GM18520 (cell line): ENCODE measurements around the gene KBTBD4.

Experiments used
- ATAC-seq: cut with Tn5 transposase; IDR thresholded peaks from one replicate; pipeline ENCODE4 v1.9.1; 2021; ENCODE audit not compliant: unreplicated experiment

Gene KBTBD4

GRCh38 chr11:47578524-47579494 is at the start of gene KBTBD4, which contains the start of gene NDUFS3:
TSS of gene KBTBD4 (minus strand) at chr11:47578970. CDS start at chr11:47578951, 19 bp downstream.
TSS of gene NDUFS3 (plus strand) at chr11:47579074. CDS start at chr11:47579092, 18 bp downstream.
- ATAC-seq: peak; percentile 93

- no peak for ATAC-seq
These were observed 49.3 kb upstream of the KBTBD4 start for GRCh38 chr11:47628026-47628425.

- no peak for ATAC-seq
These were observed 47.5 kb upstream of the KBTBD4 start for GRCh38 chr11:47626234-47626633.

- no peak for ATAC-seq
These were observed 42.1 kb upstream of the KBTBD4 start for GRCh38 chr11:47620836-47621378.

- ATAC-seq: no peak
These were observed 38.6 kb upstream of the KBTBD4 start for GRCh38 chr11:47617417-47617809.

GRCh38 chr11:47616726-47617416 is 38.1 kb upstream of the KBTBD4 start:
- no peak for ATAC-seq

GRCh38 chr11:47615249-47615648 is 36.5 kb upstream of the KBTBD4 start:
- ATAC-seq: no peak

GRCh38 chr11:47611348-47611794 is 32.6 kb upstream of the KBTBD4 start:
- peak; percentile 50 for ATAC-seq

GRCh38 chr11:47609675-47610074 is 30.9 kb upstream of the KBTBD4 start:
- no peak for ATAC-seq

GRCh38 chr11:47607380-47607779 is 28.6 kb upstream of the KBTBD4 start:
- ATAC-seq: no peak

- no peak for ATAC-seq
These were observed 28.0 kb upstream of the KBTBD4 start for GRCh38 chr11:47606731-47607130.

GRCh38 chr11:47605921-47606320 is 27.2 kb upstream of the KBTBD4 start:
- no peak for ATAC-seq

GRCh38 chr11:47603295-47603694 is 24.5 kb upstream of the KBTBD4 start:
- no peak for ATAC-seq

- ATAC-seq: no peak
These were observed 21.1 kb upstream of the KBTBD4 start for GRCh38 chr11:47599902-47600301.

- no peak for ATAC-seq
These were observed 17.2 kb upstream of the KBTBD4 start for GRCh38 chr11:47595967-47596366.

- no peak for ATAC-seq
These were observed 16.3 kb upstream of the KBTBD4 start for GRCh38 chr11:47595029-47595428.

- ATAC-seq: no peak
These were observed 15.4 kb upstream of the KBTBD4 start, which contains the start of gene C1QTNF4 for GRCh38 chr11:47593934-47594855. TSS of gene C1QTNF4 (minus strand) at chr11:47594411. CDS start at chr11:47590810, 3,601 bp downstream.

GRCh38 chr11:47593492-47593933 is 14.7 kb upstream of the KBTBD4 start:
- ATAC-seq: no peak

GRCh38 chr11:47592970-47593369 is 14.2 kb upstream of the KBTBD4 start:
- no peak for ATAC-seq

- ATAC-seq: no peak
These were observed 13.5 kb upstream of the KBTBD4 start for GRCh38 chr11:47592251-47592650.
